Panc1 (cell line): ENCODE results near the gene RPS3.
"Not testable (repeated sequence)": the region's sequence is repeated elsewhere in the genome, so short reads cannot be mapped to it uniquely, and the experiment has no call there.

Source experiments
- CTCF ChIP-seq: fragments of 450-650 bp; IDR thresholded peaks from 2 replicates; pipeline ENCODE4 v1.5.1; 2017; ENCODE audit warnings: mild to moderate bottlenecking
- REST ChIP-seq, 2 experiments: IDR thresholded peaks; 2 replicates each; pipeline ENCODE4 v1.6.1; 2011 to 2012; ENCODE audit warnings: low read depth in 2 of 2, control low read depth in 1 of 2, low read length in 1 of 2, mild to moderate bottlenecking in 1 of 2, moderate library complexity in 1 of 2; ENCODE audit not compliant: insufficient read depth in 1 of 2
- SIN3A ChIP-seq: IDR thresholded peaks from 2 replicates; pipeline ENCODE4 v1.6.1; 2012; ENCODE audit warnings: low read depth, mild to moderate bottlenecking, low read length, moderate library complexity, borderline replicate concordance; ENCODE audit not compliant: insufficient read depth
- TCF7L2 ChIP-seq: IDR thresholded peaks from 2 replicates; pipeline ENCODE4 v1.6.1; 2011; ENCODE audit warnings: mild to moderate bottlenecking, low read depth, low read length, inconsistent platforms

GRCh38 chr11:75413146-75413545 is 13.8 kb downstream of the RPS3 start:
- not testable (repeated sequence) for TF ChIP-seq CTCF; SIN3A; REST (IDR thresholded peaks at IDR 0.05; ENCODE audit: insufficient read depth in 1 of 2, low read depth in 2 of 2, low read length in 1 of 2); TCF7L2
